DOHH2 (cell line): ENCODE measurements around the gene PKHD1.

ENCODE experiments used
- H3F3A ChIP-seq: fragments of 200-600 bp; sonication (generic), shearing (Covaris generic); 2 replicates; pipeline ENCODE4 v1.6.0; 2016; ENCODE audit warnings: antibody characterized with exemption, mild to moderate bottlenecking; ENCODE audit not compliant: control insufficient read depth, insufficient read depth
- H3K27ac ChIP-seq: fragments of 200-600 bp; sonication (generic); 2 replicates; pipeline ENCODE4 v1.5.1; 2014; ENCODE audit warnings: low read depth, mild to moderate bottlenecking, low read length, moderate library complexity
- H3K27me3 ChIP-seq: fragments of 200-600 bp; sonication (generic); 2 replicates; pipeline ENCODE4 v1.6.1; 2014; ENCODE audit warnings: mild to moderate bottlenecking, low read length, mixed read lengths; ENCODE audit not compliant: control insufficient read depth
- H3K36me3 ChIP-seq: fragments of 200-600 bp; sonication (generic); 2 replicates; pipeline ENCODE4 v1.6.1; 2014; ENCODE audit warnings: mild to moderate bottlenecking, low read length, moderate library complexity, mixed read lengths; ENCODE audit not compliant: control insufficient read depth
- H3K4me1 ChIP-seq: fragments of 200-600 bp; sonication (generic); 2 replicates; pipeline ENCODE4 v1.6.1; 2014; ENCODE audit warnings: mild to moderate bottlenecking, low read length, mixed read lengths; ENCODE audit not compliant: control insufficient read depth
- H3K4me2 ChIP-seq: fragments of 200-600 bp; sonication (generic); 2 replicates; pipeline ENCODE4 v1.6.0; 2014; ENCODE audit warnings: mild to moderate bottlenecking, low read length, moderate library complexity
- H3K4me3 ChIP-seq: fragments of 200-600 bp; sonication (generic); 2 replicates; pipeline ENCODE4 v1.5.1; 2014; ENCODE audit warnings: mild to moderate bottlenecking, low read length, mixed read lengths
- H3K79me2 ChIP-seq: fragments of 200-600 bp; sonication (generic); 2 replicates; pipeline ENCODE4 v1.6.1; 2014; ENCODE audit warnings: mild to moderate bottlenecking, low read length, mixed read lengths; ENCODE audit not compliant: control insufficient read depth
- H3K9me2 ChIP-seq: fragments of 200-600 bp; sonication (generic); replicated peaks from 2 replicates; pipeline ENCODE4 v1.6.1; 2014; ENCODE audit warnings: mild to moderate bottlenecking, low read length, mixed read lengths; ENCODE audit not compliant: control insufficient read depth
- H3K9me3 ChIP-seq: fragments of 200-600 bp; sonication (generic); 2 replicates; pipeline ENCODE4 v1.6.1; 2014; ENCODE audit warnings: antibody characterized with exemption, low read length, mixed read lengths; ENCODE audit not compliant: control insufficient read depth, insufficient read depth
- H4K20me1 ChIP-seq: fragments of 200-600 bp; sonication (generic); 2 replicates; pipeline ENCODE4 v1.6.0; 2014; ENCODE audit warnings: low read depth, mild to moderate bottlenecking, antibody characterized with exemption, low read length, moderate library complexity; ENCODE audit not compliant: control insufficient read depth, insufficient read depth
- CTCF ChIP-seq: fragments of 200-600 bp; sonication (generic); IDR thresholded peaks from one replicate; pipeline ENCODE4 v1.5.1; 2014; ENCODE audit warnings: antibody characterized with exemption, mild to moderate bottlenecking, low read depth, low read length; ENCODE audit not compliant: poor library complexity, severe bottlenecking
- EZH2phosphoT487 ChIP-seq: fragments of 200-600 bp; sonication (generic); IDR thresholded peaks from 2 replicates; pipeline ENCODE4 v1.6.1; 2017; ENCODE audit warnings: borderline replicate concordance, mild to moderate bottlenecking, antibody characterized with exemption, low read length, moderate library complexity, mixed read lengths

Gene PKHD1

GRCh38 chr6:52024451-52025068, 62.9 kb downstream of the PKHD1 start:
- H3K36me3 ChIP-seq = no peaks in the 10 kb centered on the region
- H3K4me3 ChIP-seq = no peak overlapping the region
- no peak overlapping the region for H3K27ac ChIP-seq
- H4K20me1 ChIP-seq = no peaks in the 10 kb centered on the region
- no peak overlapping the region for H3K4me2 ChIP-seq
- no peaks in the 10 kb centered on the region for H3K9me3 ChIP-seq
- H3K4me1 ChIP-seq = no peaks in the 10 kb centered on the region
- no peaks in the 10 kb centered on the region for H3F3A ChIP-seq
- no peak for TF ChIP-seq CTCF
- no peak for TF ChIP-seq EZH2phosphoT487
- no peaks in the 10 kb centered on the region for H3K9me2 ChIP-seq
- no peaks in the 10 kb centered on the region for H3K79me2 ChIP-seq
- H3K27me3 ChIP-seq = no peaks in the 10 kb centered on the region

GRCh38 chr6:52022675-52023074, 64.7 kb downstream of the PKHD1 start:
- Histone ChIP-seq H3K27me3 (no peaks in the 10 kb centered on the region), H3K4me1 (no peaks in the 10 kb centered on the region), H3K9me3 (no peaks in the 10 kb centered on the region), H3K79me2 (no peaks in the 10 kb centered on the region), H3F3A (no peaks in the 10 kb centered on the region), H4K20me1 (no peaks in the 10 kb centered on the region), H3K9me2 (no peaks in the 10 kb centered on the region), H3K4me2 (no peak overlapping the region), H3K36me3 (no peaks in the 10 kb centered on the region), H3K27ac (no peak overlapping the region), H3K4me3 (no peak overlapping the region)
- TF ChIP-seq EZH2phosphoT487 (no peak), CTCF (no peak)

DNA sequence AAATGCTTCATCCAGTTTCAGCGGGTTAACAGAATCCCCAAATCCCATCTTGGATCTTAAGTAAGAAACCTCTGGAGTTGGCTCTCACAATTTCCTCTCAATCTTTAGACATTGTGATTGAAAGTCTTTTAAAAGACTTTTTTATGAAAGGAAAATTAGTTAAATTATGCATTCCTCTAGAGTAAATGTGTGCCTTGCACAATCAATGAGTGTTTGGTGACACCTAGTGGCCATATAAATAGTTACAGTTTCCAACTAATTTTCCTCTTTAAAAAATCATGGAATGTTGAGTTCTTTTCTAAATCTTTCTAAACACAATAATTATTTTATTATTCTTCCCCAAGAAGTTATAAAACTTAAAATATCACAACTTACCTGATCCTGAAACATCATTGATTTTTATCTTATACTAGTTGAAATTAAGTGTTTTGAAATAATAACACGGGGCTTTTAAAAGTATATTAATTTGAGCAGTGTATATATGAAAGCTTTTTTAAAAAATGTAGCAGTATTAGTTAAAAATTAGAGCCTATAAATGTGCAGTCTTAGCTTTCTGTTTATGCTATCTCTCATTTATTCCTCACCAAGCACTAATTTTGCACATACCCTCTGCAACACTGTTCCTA, 66.4 kb downstream of the PKHD1 start:
- Histone ChIP-seq H3K27me3 (peaks cover 4% of the 10 kb centered on the region; the same call in 1 of the 2 replicates), H3K9me2 (no peaks in the 10 kb centered on the region), H3K4me1 (no peaks in the 10 kb centered on the region), H3K79me2 (no peaks in the 10 kb centered on the region), H3K27ac (no peak overlapping the region), H3K9me3 (no peaks in the 10 kb centered on the region), H3F3A (no peaks in the 10 kb centered on the region), H3K4me2 (no peak overlapping the region), H3K4me3 (no peak overlapping the region), H3K36me3 (no peaks in the 10 kb centered on the region), H4K20me1 (no peaks in the 10 kb centered on the region)
- TF ChIP-seq CTCF (peak; percentile 68), EZH2phosphoT487 (no peak)
